NCI-H524 (cell line): ENCODE data around the gene KLHDC7A.
"Not testable (repeated sequence)": the region's sequence is repeated elsewhere in the genome, so short reads cannot be mapped to it uniquely, and the experiment has no call there.

Experiments used
- DNase-seq, 2 experiments: peaks; one replicate each; lab custom pipeline; 2025; lab: John Stamatoyannopoulos, UW

The KLHDC7A gene

DNA sequence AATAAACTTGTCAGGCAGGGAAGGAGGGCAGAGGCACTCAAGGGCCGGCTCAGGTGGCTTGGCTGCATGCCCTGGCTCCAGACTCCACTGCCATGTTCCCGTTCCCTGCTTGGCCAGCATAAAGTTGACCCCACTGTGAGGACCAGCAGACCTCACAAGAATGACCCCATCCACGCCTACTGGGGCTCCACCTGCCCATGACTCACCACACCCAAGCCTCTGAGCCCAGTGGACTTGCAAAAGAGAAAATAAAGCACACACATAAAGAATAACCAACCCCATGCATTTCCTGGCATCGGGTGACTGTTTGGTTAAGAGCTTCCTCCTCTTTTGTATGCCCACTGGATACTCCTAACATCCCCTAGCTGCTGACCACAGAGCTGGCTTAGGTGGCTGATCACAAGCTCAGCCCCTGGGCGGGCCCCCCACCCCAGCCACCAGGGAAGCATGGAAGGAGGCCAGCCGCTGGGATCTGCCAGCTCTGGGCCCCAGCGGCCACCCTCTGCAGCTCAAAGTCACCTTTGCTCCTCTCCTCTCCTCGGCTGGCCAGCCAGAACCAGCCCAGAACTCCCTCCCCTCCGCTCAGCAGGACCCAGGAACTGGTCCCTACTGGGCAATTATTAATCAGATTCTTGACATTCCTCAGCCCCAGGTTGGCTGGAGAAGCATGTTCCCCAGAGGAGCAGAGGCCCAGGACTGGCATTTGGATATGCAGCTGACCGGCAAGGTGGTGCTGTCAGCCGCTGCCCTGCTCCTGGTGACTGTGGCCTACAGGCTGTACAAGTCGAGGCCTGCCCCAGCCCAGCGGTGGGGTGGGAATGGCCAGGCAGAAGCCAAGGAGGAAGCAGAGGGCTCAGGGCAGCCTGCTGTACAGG is at the start of gene KLHDC7A:
KLHDC7A (plus strand) TSS at position 616 of the 875 bp plus-strand sequence; CDS start at position 668, 52 bp downstream.
- peak in 1 of 2 experiments; percentile 8 for DNase-seq

DNA sequence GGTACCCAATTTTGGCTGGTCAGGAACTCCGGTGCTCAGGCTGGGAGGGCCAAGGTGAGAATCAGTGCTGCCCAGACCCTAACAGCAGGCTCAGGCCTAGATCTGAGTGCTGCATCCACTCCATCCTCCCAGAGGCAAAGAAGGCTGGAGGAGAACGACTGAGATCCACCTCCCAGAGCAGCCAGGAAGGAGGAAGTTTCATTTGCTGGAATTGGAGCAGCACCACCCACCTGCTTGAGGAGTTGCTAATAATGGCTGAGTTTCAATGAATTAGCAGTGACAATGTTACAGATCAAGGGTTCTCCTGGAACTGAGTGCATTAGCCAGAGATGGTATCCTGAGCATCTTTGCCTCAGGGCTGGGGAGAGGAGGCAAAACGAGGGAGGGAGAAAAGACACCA is 46.7 kb upstream of the KLHDC7A start:
- no peak for DNase-seq

DNA sequence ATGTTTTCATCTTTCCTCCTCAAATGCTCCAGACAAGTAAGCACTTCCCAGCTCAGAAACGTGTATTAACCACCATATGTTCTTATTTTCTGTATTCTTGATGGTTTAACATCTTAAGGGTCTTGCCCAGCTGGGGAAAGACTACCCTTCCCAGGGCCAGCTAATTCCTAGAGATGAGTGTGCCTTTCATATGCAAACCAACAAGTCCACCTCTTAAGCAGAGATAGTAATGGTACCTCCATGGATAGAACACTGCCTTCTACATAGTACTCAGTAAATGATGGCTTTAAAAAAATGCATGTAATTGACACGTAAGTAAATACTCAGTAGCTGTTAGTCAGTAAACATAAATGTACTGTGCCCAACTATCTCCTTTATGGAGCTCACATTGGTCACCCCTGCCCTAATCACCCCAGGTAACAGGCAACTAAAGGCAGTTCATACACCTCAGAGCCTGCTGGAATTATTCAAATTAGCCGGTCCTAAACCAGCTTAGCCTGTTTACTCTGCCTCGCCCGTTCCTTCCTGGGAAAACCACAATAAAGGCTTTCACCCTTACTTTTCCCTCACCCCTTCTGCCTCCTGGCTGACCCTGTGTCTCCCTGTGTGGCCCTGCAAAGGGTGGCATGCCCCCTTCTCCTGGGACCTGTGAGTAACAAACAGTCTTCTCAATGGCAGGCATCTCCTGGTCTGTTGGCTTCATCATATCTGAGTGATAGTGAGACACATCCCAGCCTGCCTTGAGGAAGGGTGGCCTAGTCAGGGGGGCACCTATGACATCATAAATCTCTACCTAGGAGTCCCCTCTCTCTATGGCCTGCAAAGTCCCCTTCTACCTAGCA is 40.1 kb upstream of the KLHDC7A start:
- DNase-seq, result peak; percentile 74 to 95

DNA sequence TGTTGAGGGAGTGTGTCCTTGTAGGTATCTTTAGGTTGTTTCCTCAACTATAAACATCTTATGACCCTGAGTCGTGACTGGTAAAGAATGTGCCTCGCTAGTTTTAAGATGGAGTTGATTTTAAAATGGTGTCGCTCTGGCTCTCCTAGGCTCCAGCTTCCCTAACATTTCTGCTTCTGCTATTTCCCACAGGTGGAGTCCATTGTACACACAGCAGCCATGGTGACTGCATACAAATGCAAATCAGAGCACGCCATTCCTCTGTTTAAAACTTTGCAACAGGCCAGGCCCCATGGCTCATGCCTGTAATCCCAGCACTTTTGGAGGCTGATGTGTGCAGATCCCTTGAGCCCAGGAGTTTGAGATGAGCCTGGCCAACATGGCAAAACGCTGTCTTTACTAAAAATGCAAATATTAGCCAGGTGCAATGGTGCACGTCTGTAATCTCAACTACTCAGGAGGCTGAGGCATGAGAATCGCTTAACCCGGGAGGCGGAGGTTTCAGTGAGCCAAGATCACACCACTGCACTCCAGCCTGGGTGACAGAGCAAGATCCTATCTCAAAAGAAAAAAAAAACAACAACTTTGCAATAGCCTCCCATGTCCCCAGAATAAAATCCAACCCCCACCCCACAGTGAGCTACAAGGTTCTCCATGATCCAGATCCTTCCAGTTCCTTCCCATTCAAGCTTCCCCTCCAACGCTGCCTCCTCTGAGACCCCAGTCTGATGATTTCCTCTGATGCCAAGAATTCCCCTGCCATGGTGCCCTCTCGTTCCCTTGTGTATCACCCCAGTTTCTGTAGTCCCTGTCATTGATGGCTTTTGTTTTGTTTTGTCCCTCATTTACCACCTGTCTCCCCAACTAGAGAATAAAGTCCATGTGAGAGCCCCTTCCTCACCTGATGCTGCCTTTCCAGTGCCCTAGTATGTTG is 36.9 kb upstream of the KLHDC7A start:
- DNase-seq, result no peak

DNA sequence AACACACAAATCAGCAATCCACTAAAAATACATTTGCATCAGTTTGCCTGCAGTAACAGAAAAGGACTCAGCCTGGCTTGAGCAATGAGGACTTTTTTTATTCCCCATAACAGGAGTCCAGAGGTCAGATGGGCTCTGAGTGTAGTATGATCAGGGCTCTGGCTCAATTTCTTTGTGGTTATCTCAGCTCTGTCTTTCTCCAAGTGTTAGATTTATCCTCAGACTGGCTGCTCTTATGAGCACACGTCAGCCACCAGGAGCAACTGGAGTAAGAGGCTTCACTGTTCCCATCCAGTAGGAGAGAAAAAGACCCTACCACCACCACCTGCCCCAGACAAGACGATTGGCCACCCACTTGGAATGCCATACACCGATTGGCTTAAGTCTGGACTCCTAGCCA is 36.2 kb upstream of the KLHDC7A start:
- no peak for DNase-seq

DNA sequence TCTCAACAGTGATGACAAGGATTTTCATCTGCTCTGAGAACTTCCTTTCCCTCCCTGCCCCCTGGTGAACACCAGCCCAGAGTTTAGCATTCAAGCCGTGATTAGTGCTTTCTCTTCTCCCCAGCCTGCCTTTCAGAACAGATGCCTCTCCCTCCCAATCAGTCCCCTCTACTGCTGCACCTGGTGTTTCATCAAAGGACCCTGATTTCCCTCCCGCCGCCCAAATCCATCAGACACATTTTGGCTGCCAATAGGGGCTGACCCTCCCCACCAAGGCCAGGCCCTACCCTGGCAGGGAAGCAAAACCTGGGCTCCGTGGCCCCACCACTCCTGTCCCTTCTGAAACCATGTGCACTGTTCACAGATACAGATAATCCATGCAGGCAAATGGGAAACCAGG is 34.0 kb upstream of the KLHDC7A start:
- peak; percentile 30 to 59 for DNase-seq

DNA sequence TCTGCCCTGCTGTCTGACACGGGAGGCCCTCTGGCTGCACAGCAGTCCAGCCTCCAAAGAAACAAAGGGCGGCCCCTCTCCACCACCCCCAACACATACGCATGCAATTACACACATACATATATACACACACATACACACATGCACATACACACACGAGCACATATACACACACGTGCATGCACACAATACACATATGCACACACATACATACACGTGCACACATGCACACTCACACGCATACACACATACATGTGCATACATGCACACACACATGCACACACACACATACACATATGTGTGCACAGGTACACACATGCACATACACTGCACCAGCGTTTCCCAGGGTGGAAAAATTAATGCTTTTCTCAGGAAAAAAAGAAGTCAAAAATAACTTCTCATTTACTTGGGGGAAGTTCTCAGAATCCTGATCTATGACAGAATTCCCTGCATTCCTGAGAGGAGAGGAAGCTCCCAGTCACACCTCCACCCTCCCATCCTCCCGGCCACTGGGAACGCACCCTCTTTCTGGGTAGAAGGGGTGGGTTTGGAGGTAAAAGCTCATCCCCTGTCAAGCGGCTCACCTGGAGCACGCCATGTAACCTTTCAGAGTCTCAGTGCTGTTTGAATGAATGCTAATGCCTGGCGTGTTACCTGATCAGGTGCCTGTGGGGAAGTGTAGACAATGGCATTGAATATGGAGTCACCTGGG is 33.1 kb upstream of the KLHDC7A start:
- DNase-seq, result no peak

DNA sequence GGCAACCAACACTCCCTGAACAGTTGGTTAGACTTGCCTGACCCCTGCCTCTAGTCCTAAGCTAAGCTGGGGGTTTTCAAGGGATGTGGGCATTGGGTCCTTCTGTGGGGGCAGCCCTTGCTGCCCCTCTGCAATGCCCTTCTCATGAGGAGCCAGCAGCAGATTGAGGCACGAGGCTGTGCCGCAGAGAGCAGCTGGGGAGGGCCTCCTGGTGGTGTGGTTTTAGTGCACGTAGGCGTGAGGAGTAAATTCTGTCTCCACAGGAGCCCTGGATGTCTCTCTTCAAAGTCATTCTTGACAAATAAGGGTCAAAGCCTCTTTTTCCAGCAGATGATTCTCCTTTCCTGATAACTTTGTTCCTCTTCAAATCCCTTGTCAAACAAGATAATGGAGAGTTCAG is 31.8 kb upstream of the KLHDC7A start:
- DNase-seq, result no peak

DNA sequence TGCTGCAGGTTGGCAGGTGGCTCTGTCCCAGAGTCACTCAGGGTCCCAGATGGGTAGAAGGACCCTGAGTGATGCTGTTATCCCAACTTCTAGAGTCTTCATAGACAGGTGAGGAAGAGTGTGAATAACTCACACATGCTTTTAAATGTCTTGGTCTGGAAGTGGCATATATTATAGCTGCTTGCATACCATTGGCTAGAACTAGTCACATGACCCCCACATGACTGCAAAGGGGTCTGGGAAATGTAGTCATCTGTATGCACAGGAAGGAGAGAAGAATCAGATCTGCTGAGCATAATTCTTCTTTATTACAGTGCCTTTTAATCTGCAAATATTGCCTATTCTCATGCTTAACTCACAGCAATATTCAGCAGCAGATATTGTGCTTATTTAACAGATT is 28.2 kb upstream of the KLHDC7A start:
- peak; percentile 11 to 54 for DNase-seq

DNA sequence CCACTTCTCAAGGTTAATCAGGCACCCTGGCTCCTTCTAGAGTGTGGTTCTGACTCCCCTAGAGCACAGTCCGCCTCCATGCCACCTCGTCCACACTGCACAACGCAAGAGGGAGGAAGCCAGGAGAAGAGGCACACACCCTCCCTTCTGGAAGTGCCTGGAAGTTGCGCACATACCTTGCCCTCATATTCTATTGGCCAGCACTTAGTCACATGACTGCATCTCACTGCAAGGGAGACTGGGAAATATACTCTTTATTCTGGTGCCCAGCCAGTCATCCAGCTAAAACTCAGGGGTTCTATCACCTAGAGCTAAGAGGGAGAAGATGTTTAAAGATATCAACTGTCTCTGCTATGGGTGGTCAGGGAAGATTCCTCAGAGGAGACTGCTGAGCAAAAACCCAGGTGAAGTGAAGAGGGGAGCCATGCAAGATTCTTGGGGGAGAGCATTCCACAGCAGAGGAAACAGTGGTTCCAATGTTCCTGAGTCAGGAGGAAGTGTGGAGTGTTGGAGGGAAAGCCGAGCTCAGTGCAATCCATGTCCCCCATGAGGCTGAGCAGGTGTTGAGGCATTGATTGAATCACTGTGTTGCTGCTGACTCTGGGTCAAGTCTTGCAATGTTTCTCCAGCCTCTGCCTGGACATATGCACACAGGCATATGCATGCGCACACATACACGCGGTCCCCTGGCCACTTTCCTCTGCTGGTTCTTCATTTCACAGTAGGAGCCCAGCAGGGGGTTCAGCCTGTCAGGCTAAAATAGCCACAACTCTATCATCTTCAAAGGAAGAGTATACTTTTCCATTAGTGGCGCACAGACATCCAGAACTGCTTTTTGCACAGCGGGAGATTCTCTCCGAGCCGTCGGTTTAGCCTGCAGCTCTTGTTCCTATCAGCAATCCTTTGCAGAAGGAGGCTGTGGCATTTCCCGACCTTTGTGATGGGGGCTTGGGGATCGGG is 22.3 kb upstream of the KLHDC7A start:
- no peak for DNase-seq

DNA sequence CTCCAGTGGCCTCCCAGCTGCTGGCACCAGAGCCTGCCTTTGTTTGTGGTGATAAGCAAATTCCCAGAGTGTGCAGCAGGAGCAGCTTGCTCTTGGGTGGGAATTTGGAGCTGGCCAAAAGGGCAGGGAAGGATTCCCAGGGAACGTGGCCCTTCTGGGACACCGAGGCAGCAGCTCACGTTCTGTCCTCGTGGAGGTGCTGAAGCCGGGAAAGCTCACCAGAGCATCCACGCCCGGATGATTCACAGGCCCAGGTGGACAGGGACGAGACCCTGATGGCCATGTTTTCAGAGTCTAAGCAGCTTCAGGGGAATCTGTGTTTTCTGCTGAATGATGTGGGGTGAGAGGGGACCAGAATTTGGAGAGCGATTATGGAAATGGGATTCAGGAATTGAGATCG is 19.1 kb upstream of the KLHDC7A start:
- no peak for DNase-seq

DNA sequence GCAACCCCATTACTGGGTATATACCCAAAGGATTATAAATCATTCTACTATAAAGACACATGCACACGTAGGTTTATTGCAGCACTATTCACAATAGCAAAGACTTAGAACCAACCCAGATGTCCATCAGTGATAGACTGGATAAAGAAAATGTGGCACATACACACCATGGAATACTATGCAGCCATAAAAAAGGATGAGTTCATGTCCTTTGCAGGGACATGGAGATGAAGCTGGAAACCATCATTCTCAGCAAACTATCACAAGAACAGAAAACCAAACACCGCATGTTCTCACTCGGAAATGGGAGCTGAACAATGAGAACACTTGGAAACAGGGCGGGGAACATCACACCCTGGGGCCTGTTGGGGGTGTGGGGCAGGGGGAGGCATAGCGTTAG is 18.2 kb upstream of the KLHDC7A start:
- DNase-seq, result not testable (repeated sequence)

DNA sequence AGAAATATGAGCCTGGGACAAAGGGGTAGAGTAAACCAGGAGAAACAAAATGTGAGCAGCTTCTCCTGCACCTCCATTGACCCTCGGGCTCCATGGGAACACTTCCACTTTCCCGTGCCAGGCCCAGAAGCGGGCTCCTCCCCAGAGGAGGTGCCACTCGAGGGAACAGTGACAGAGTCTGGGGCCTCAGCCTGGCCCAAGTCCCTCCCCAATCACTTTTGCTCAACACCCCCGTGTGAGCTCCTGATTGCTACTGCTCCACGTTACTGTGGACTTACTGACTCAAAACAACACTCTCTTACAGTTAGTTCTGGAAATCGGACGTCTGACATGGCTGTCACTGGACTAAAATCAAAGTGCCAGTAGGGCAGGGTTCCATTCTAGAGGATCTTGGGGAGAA is 17.7 kb upstream of the KLHDC7A start:
- DNase-seq, result no peak

DNA sequence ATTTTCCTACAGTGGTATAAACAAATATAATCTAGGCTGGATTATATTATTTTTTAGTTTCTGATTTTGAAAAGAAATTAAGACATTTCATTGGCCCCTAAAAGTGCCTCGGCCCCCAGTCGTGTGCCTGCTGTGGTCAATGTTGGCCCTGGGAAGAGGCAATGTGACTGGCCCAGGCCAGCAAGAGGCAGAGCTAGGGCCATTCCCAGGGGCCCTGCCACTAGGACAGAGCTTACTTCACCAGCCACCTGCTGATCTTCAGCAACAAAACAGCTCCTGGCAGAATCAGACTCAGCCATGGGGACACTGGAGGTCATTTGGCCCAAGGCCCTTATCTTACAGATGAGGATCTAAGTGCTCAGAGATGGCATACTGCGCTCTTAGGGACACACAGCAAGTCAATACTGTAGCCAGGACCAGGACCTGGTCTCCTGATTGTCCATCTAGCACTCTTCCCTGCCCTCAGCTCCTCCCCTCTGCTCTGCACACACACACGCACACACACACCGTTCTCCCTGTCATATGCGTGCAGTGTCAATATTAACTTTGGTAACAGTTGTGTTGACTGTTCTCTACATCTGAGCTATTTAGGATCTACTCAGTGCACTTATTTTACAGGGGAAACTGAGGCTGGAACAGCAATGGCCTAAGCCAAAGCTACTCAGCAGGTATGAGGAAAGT is 16.6 kb upstream of the KLHDC7A start:
- no peak for DNase-seq

DNA sequence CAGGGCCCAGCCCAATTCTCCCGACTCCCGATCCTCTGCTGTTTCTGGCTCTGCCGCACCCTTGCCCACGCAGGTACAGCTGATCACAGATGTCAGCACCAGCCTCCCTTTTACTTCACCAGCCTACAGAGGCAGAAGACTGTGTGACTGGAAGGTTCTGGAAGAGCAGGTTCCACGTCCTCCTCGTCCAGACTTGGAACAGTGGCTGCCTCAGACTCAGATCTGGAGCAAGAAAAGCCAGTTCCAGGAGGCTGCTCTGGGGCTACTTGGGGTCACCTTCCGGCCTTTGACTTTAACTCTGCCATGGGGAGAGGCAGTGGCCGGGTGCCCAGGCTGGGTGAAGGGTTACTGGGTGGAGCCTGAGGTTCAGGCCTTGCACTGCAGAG is 16.1 kb upstream of the KLHDC7A start:
- DNase-seq, result no peak

DNA sequence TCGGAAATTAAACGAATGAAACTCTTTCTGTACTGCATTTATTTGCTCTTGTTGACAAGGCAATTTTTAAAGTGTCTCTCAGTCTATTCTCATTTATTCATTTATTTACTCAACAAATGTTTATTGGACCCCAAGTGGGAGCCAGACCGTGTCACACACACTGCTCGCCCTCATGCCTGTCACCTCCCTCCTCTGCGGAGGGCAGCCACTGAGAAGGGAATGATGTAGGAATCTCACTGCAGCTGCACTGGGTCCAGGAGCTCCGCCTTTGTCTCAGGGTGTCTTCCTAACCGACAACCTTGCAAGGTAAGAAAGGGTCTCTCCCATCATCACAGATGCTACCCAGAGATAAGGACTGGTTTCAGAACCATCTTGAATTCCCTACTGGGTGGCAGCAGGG is 14.1 kb upstream of the KLHDC7A start:
- no peak for DNase-seq

DNA sequence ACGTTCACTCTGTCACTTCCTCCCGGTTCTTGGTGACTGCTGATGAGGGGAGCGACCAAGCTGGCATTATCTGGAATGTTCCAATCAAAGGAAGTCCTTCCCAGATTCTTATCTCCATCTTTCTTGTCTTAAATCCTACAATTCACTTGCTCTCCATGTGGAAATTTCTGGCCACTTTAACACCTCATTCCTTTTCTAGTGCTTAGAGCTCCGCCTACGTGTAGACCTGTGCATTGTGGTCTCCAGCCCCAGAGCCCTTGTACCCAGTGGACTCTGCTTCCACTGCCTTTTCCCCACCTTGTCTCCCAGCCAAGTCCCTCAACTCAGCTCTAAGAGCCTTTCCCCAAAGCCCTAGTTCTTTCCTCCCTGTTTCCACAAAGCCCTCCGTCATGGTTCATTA is 12.2 kb upstream of the KLHDC7A start:
- DNase-seq, result peak in 1 of 2 experiments; percentile 9

DNA sequence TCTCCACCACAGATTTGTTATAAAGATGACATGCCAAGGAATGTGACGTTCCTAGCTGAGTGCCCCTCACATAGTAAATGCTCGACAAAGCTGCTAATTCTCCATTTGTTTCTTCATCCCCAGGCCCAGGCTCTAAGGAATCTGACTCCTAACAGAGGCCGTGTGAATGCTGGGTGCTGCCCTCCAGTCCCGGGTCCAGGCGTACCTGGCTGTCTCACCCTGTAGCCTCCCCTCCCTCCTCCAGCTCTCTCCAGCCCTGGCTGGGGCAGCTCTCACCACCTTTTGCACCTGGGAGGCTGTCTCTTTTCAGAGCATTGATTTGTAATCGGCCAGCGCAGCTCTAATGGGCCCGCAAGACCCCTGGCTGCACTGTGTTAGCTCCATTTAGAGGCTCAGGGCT is 11.2 kb upstream of the KLHDC7A start:
- DNase-seq, result no peak

DNA sequence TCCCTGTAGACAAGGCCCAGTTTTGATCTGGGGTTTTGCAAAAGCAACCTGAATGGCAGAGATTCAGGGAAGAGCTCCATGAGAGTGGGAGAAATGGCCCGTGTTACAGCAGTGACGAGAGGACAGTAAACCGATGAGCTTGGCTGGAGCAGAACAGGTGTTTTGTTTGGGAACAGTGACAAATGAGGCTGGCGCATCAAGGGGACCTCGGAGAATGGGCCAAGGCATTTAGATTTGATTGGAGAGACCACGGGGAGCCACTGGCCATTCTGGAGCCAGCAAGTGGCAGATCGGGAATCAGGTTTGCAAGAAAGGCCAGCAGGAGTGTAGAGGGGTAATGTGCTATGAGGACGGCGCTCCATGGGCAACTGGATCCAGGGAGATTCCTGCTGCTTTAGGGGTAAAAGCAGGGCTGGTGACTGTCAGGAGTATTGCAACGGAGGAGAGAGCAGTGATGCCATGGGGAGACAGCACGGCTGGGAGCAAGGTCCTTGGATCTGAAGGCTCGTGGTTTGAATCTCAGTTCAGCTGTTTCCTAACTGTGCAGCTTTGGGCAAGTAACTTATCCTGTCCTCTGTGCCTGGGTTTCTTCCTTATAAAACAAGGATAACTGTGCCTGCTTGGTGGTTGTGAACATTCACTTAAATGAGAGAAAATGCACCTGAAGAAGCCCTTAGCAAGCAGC is 9.9 kb upstream of the KLHDC7A start:
- no peak for DNase-seq
